GM19351 (cell line): ENCODE data around the gene POPDC3.
"Not testable (repeated sequence)": the region's sequence is repeated elsewhere in the genome, so short reads cannot be mapped to it uniquely, and the experiment has no call there.

Source experiments
- ATAC-seq: cut with Tn5 transposase; IDR thresholded peaks from one replicate; pipeline ENCODE4 v1.9.1; 2021; ENCODE audit warnings: mild to moderate bottlenecking, moderate library complexity; ENCODE audit not compliant: unreplicated experiment

Gene POPDC3

DNA sequence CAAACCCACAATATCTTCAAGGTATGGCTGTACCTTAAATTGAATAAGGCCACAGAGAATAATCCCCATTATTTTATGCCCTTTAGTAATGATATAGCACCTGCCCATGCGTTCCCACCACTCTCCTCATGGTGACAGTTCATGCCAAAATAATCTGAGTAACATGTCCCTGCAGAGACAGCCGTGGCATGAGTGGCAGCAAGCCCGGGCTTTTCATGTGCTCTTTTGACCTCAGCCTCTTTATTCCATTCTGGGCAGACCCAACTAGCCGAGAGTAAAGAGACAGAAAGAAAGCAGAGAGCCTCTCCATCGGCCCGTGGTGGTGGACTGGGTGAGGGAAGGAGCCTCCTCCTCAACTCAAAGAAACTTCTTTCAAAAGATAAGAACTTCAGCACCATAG is 19.9 kb upstream of the POPDC3 start:
- ATAC-seq: no peak

GRCh38 chr6:105196076-105196475 is 16.3 kb upstream of the POPDC3 start:
- no peak for ATAC-seq

DNA sequence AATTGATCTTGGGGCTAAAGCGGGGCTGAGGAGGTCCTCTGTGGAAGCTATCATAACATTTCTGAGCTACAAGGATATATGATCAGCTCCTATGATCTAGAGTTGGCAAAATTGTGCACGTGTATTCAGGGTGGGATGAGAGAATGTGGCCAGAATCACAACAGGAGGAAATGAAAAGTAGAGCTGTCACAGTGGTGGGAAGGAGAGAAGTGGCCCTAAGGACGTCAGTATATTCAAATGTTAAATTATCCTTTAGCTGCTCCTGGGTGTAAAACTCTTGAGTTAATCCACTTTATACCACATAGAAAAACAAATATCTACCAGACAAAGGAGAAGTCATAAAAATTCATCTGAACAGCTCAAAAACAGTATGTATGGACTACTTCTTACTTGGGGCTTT is 14.8 kb upstream of the POPDC3 start:
- no peak for ATAC-seq

GRCh38 chr6:105194106-105194505 is 14.3 kb upstream of the POPDC3 start:
- ATAC-seq: no peak

- no peak for ATAC-seq
Measured at GRCh38 chr6:105193647-105194046, 13.8 kb upstream of the POPDC3 start.

GRCh38 chr6:105192707-105193465 is 13.1 kb upstream of the POPDC3 start:
- ATAC-seq: no peak

DNA sequence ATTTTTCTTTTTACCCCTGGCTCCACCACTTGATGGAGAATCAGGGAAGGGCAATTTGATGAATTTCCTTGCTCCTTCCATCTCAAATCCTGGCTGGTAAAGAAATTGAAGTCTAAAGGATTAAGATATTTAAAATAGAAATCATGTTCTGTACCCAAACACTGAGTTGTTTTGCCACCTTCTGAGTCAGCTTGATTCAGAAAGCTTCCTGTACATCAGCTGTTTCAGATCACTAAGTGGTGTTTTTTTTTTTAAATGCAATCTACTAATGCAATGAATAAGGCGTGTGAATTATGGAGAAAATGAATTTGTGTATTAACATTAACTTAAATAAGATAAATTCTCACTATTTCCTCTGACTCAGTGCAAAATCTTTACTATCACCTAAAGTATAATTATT is 11.5 kb upstream of the POPDC3 start:
- ATAC-seq: no peak

DNA sequence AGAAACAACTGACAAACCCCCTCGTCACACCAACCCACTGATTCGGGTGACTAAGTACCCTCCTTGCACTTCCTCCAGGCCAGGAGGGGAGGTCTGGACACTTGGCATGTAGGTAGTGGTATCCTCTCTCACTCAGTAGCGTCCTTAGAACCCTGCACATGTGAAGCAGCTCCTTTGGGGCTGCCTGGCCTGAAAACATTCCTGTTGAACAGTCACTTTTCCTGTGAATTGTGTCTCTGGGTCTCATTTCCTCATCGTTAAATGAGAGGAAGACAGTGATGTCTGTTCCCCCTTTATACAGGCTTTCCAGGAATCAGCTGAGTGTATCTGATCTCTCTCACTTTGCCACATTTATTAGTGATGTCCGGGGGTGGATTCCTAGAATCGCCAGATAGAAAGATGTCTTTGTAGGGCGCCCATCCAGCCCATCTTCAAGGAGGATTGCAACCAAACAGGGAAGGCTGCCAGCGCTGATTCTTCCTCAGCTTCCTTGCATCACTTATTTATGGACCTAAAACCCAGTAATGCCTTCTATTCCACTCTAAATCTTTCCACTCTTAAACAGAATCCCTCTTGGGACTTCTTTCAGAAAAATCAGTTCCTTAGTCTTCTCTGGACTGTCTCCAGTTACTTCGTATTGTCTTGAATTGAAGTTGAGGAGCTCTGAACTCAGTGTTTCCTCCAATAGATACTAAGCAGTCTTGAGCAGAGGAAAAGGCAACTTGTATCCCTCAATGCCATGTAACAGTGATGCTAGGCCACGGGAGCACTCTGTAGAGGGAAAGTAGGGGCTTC is 9.4 kb upstream of the POPDC3 start:
- ATAC-seq: no peak

GRCh38 chr6:105188251-105188650 is 8.4 kb upstream of the POPDC3 start:
- no peak for ATAC-seq

DNA sequence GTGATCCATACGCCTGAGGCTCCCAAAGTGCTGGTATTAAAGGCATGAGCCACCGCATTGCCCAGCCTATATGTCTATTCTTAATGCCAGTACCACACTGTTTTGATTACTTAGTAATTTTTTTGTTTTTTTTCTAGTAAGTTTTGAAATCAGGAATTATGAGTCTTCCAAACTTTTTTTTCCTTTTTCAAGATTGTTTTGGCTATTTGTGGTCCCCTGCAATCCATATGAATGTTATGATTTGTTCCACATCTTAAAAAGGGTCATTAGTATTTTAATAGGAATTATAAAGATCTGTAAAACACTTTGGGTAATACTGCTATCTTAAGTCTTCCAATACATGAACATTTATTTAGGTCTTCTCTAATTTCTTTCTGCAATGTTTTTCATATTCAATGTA is 6.8 kb upstream of the POPDC3 start:
- ATAC-seq: no peak

GRCh38 chr6:105184921-105185320 is 5.1 kb upstream of the POPDC3 start:
- ATAC-seq: no peak

- no peak for ATAC-seq
Measured at GRCh38 chr6:105181981-105182515, 2.2 kb upstream of the POPDC3 start.

DNA sequence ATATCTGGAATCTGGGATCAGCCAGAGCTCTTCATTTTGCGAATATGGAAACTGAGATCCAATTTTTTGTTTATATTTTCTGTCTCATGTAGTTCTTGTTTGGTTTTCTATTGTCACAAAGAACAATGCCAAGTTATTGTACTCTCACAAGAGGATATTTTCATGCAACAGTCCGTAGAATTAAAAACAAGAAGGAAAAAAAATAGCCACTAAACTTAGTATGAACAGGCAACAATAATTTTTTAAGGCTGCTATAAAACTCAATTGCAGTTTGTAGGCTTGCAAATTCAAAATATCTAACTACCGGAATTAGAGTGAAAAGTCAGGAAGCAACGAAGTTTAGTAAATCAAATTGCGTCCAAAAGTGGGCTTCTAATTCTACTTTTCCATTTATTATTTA is 1.2 kb downstream of the POPDC3 start:
- ATAC-seq: no peak

DNA sequence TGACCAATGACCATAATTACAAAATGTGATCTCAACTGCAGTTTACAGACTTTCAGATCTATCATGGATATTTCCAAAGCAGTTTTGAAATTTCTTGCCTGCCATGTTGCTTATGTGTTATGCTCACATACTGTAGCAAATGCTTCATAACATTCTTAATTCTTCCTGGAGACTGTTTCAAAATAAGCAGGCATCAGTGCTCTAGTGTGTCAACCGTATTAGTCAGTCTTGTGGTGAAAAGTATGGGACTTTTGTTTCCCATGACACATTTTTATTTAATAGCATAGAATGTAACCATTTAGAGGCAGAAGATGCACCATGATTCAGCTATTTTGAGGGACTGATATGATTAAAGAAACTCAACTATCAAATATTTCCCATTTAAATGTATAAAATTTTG is 1.7 kb downstream of the POPDC3 start:
- no peak for ATAC-seq

GRCh38 chr6:105177556-105177955 is 2.3 kb downstream of the POPDC3 start:
- no peak for ATAC-seq

DNA sequence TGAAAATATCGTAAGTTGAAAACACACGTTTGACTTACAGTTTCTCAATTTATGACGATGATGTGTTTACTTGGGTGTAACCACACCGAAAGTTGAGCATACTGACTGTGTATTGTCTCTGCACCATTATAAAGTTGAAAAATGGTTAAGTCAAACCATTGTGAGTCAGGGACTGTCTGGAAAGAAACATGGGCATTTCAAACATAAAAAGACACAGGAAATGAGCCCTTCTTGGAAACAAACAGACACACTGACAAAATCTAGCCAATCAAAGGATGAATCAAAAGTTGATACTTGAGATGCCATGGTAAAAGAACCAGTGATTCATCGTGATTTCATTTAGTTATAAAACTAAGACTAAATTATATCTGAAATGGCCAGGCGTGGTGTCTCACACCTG is 5.3 kb downstream of the POPDC3 start:
- no peak for ATAC-seq

DNA sequence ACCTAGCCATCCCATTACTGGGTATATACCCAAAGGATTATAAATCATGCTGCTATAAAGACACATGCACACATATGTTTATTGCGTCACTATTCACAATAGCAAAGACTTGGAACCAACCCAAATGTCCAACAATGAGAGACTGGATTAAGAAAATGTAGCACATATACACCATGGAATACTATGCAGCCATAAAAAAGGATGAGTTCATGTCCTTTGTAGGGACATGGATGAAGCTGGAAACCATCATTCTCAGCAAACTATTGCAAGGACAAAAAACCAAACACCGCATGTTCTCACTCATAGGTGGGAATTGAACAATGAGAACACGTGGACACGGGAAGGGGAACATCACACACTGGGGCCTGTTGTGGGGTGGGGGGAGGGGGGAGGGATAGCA is 7.3 kb downstream of the POPDC3 start:
- not testable (repeated sequence) for ATAC-seq

- no peak for ATAC-seq
Measured at GRCh38 chr6:105170059-105170458, 9.8 kb downstream of the POPDC3 start.

GRCh38 chr6:105167914-105168313 is 11.9 kb downstream of the POPDC3 start:
- ATAC-seq: no peak

DNA sequence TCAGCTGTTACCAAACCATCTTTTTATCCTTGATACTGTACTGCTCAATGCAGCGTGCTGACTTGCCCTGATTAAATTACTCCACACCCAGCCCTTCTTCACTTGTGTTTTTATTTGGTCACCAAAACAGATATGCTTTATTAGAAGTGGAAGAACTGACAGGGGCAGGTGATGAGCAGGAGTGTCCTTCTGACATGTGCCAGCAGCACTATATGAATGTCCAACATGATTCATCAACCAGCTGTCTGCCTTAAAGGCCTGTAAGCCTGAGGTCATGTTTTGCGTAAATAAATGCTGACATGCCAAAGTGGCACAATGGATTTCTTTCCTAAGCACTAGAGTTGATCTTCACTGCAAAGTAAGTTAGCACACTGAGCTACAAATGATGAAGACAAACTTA is 15.4 kb downstream of the POPDC3 start:
- ATAC-seq: no peak

GRCh38 chr6:105163183-105163582 is 16.6 kb downstream of the POPDC3 start:
- no peak for ATAC-seq

GRCh38 chr6:105162377-105162776 is 17.4 kb downstream of the POPDC3 start:
- no peak for ATAC-seq
